Measurements from ENCODE around the gene ARHGAP31.

ARHGAP31 gene

GRCh38 chr3:119463171-119464169 lies 169.3 kb downstream of the ARHGAP31 start, which contains the start of gene TMEM39A:
TMEM39A (minus strand) TSS chr3:119463615; CDS start chr3:119462074, 1,541 bp downstream.
- DNase-seq (ENCODE audit: insufficient read length, low spot score) (peak; percentile 92), FAIRE-seq (peak; percentile 60)
- TF ChIP-seq, protein P1, sequence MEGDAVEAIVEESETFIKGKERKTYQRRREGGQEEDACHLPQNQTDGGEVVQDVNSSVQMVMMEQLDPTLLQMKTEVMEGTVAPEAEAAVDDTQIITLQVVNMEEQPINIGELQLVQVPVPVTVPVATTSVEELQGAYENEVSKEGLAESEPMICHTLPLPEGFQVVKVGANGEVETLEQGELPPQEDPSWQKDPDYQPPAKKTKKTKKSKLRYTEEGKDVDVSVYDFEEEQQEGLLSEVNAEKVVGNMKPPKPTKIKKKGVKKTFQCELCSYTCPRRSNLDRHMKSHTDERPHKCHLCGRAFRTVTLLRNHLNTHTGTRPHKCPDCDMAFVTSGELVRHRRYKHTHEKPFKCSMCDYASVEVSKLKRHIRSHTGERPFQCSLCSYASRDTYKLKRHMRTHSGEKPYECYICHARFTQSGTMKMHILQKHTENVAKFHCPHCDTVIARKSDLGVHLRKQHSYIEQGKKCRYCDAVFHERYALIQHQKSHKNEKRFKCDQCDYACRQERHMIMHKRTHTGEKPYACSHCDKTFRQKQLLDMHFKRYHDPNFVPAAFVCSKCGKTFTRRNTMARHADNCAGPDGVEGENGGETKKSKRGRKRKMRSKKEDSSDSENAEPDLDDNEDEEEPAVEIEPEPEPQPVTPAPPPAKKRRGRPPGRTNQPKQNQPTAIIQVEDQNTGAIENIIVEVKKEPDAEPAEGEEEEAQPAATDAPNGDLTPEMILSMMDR (IDR thresholded peaks at IDR 0.05; ENCODE audit: insufficient read depth, missing control alignments): no peak

DNA sequence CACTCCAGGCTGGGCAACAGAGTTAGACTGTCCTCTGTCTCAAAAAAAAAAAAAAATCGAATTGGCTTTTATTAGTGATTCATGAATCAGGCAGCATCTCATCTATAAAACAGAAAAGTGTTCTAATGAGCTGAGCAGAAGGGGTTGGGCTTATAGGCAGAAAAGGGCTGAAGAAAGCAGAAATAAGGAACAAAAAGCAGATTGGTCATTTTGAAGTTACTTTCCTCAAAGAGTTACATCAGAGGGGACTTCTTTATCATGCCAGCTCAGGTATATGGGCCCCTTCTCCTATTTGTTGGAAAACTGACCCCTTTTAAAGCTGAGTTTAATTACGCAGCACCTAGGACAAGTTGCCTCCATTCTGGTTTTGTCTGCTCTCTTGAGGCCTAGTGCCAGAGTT lies 173.9 kb downstream of the ARHGAP31 start:
- TF ChIP-seq, protein P1 (IDR thresholded peaks at IDR 0.05; ENCODE audit: insufficient read depth, missing control alignments): no peak
- no peak for DNase-seq (ENCODE audit: insufficient read length, low spot score)
- FAIRE-seq: no peak

DNA sequence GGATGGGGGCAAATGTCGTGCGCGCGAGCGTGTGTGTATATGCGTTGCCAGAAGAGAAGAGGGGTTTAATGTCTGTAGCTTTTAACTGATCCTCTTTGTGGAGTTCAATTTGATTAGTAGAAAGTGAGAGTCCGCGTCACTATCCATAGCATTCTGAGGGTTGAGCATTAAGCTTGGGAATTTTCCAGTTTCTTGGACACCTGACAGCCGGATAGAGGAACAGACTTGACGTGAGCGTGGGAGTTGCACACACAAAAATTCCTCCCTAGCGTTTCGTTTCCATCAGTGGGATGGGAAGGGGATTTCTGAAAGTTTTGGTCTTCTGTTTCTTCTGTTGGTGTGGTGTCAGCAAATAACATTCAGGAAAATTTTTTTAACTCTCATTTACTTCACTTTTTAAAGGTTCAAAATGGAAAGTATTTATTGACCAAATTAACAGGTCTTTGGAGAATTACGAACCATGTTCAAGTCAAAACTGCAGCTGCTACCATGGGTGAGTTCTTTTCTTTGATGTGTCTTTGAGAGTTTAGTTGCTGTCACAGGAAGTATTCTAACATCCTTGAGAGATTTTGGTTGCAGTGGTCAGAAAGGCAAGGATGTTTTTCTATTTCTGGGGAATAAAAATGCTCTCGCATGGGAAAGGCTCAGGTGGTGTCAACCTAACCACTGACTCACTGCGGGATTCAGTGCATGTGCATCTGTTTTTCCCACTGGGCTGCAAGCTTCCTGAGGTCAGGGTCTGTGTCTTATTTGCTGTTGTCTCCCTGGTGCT lies 175.4 kb downstream of the ARHGAP31 start:
- DNase-seq (ENCODE audit: insufficient read length, low spot score) (no peak), FAIRE-seq (no peak)
- TF ChIP-seq, protein P1 (IDR thresholded peaks at IDR 0.05; ENCODE audit: insufficient read depth, missing control alignments): no peak
